H9 (cell line): ENCODE measurements around the gene RAVER1. TPM values are rescaled to one million over a fixed set of nuclear protein-coding genes. Genes with fewer than 3 reads are reported as not detected.

Experiments used
- DNase-seq: peaks from one replicate; pipeline ENCODE4 v3.0.0-alpha.2; 2017
- H2AFZ ChIP-seq: one replicate; pipeline ENCODE4 v1.6.1; 2013; ENCODE audit warnings: mild to moderate bottlenecking, low read length, control low read depth, moderate library complexity
- H2AK5ac ChIP-seq: 2 replicates; pipeline ENCODE4 v1.6.1; 2013; ENCODE audit warnings: low read length, control low read depth, mixed read lengths; ENCODE audit not compliant: insufficient read length
- H2BK120ac ChIP-seq: one replicate; pipeline ENCODE4 v1.6.1; 2013; ENCODE audit warnings: low read depth, mild to moderate bottlenecking, low read length, control low read depth, inconsistent platforms; ENCODE audit not compliant: poor library complexity, severe bottlenecking
- H2BK12ac ChIP-seq: 2 replicates; pipeline ENCODE4 v1.6.1; 2013; ENCODE audit warnings: low read length, control low read depth, mixed read lengths, low read depth; ENCODE audit not compliant: insufficient read length
- H2BK15ac ChIP-seq: 2 replicates; pipeline ENCODE4 v1.6.1; 2013; ENCODE audit warnings: low read depth, low read length, control low read depth
- H2BK20ac ChIP-seq: one replicate; pipeline ENCODE4 v1.6.1; 2013; ENCODE audit warnings: low read depth, mild to moderate bottlenecking, low read length, control low read depth, inconsistent platforms; ENCODE audit not compliant: poor library complexity, severe bottlenecking
- H2BK5ac ChIP-seq: 2 replicates; pipeline ENCODE4 v1.6.1; 2013; ENCODE audit warnings: low read length, control low read depth, mixed read lengths; ENCODE audit not compliant: insufficient read length
- H3K14ac ChIP-seq: 2 replicates; pipeline ENCODE4 v1.6.1; 2013; ENCODE audit warnings: low read length, control low read depth; ENCODE audit not compliant: insufficient read depth
- H3K18ac ChIP-seq: 2 replicates; pipeline ENCODE4 v1.6.1; 2013; ENCODE audit warnings: low read depth, mild to moderate bottlenecking, mixed read lengths, low read length, control low read depth; ENCODE audit not compliant: insufficient read length
- H3K23ac ChIP-seq: 2 replicates; pipeline ENCODE4 v1.6.1; 2013; ENCODE audit warnings: low read length, control low read depth, mixed read lengths, low read depth; ENCODE audit not compliant: insufficient read length
- H3K23me2 ChIP-seq: 2 replicates; pipeline ENCODE4 v1.6.1; 2013; ENCODE audit warnings: low read depth, mild to moderate bottlenecking, mixed read lengths, low read length, control low read depth; ENCODE audit not compliant: insufficient read length, poor library complexity, severe bottlenecking
- H3K27ac ChIP-seq: 2 replicates; pipeline ENCODE4 v1.5.1; 2013; ENCODE audit warnings: low read length, control low read depth, mixed read lengths, low read depth; ENCODE audit not compliant: insufficient read length
- H3K27me3 ChIP-seq: 2 replicates; pipeline ENCODE4 v1.6.1; 2013; ENCODE audit warnings: low read length, control low read depth, inconsistent platforms; ENCODE audit not compliant: insufficient read depth
- H3K4ac ChIP-seq: 2 replicates; pipeline ENCODE4 v1.6.1; 2013; ENCODE audit warnings: low read depth, mild to moderate bottlenecking, control low read depth, inconsistent platforms, low read length, moderate library complexity
- H3K4me1 ChIP-seq: 2 replicates; pipeline ENCODE4 v1.6.1; 2013; ENCODE audit warnings: low read length, control low read depth, inconsistent platforms; ENCODE audit not compliant: insufficient read depth
- H3K4me2 ChIP-seq: 2 replicates; pipeline ENCODE4 v1.6.1; 2013; ENCODE audit warnings: low read length, control low read depth, mixed read lengths; ENCODE audit not compliant: insufficient read length, insufficient read depth
- H3K56ac ChIP-seq: 2 replicates; pipeline ENCODE4 v1.6.1; 2013; ENCODE audit warnings: low read depth, mild to moderate bottlenecking, mixed read lengths, low read length, control low read depth; ENCODE audit not compliant: insufficient read length
- H3K79me1 ChIP-seq: 2 replicates; pipeline ENCODE4 v1.6.1; 2013; ENCODE audit warnings: low read depth, mild to moderate bottlenecking, moderate library complexity, low read length, control low read depth, inconsistent platforms; ENCODE audit not compliant: insufficient read depth, poor library complexity, severe bottlenecking
- H3K79me2 ChIP-seq: 2 replicates; pipeline ENCODE4 v1.6.1; 2013; ENCODE audit warnings: low read length, control low read depth, inconsistent platforms; ENCODE audit not compliant: insufficient read depth
- H3K9ac ChIP-seq: 2 replicates; pipeline ENCODE4 v1.6.1; 2013; ENCODE audit warnings: low read length, control low read depth, mixed read lengths; ENCODE audit not compliant: insufficient read length; ENCODE audit errors: extremely low read depth
- H3K9me3 ChIP-seq: one replicate; pipeline ENCODE4 v1.6.1; 2013; ENCODE audit warnings: low read depth, low read length, inconsistent platforms; ENCODE audit not compliant: control insufficient read depth
- H3T11ph ChIP-seq: one replicate; pipeline ENCODE4 v1.6.1; 2013; ENCODE audit warnings: mild to moderate bottlenecking, low read length, control low read depth, inconsistent platforms
- H4K20me1 ChIP-seq: one replicate; pipeline ENCODE4 v1.6.1; 2013; ENCODE audit not compliant: control insufficient read depth, insufficient read length, insufficient read depth
- H4K5ac ChIP-seq: 2 replicates; pipeline ENCODE4 v1.6.1; 2013; ENCODE audit warnings: low read depth, mild to moderate bottlenecking, mixed read lengths, low read length, control low read depth; ENCODE audit not compliant: insufficient read length
- H4K8ac ChIP-seq: replicated peaks from 2 replicates; pipeline ENCODE4 v1.6.1; 2013; ENCODE audit warnings: low read length, control low read depth, mixed read lengths, low read depth; ENCODE audit not compliant: insufficient read length
- H4K91ac ChIP-seq: 2 replicates; pipeline ENCODE4 v1.6.1; 2013; ENCODE audit warnings: low read depth, mild to moderate bottlenecking, moderate library complexity, mixed read lengths, low read length, control low read depth; ENCODE audit not compliant: insufficient read length
- H3K27ac Mint-ChIP-seq, 3 experiments: 2 replicates in 2 of 3; 3 replicates in 1 of 3; pipeline ENCODE4 v1.8.0; 2020 to 2021; ENCODE audit warnings: mixed read lengths in 3 of 3, mild to moderate bottlenecking in 1 of 3, moderate library complexity in 1 of 3
- H3K27me3 Mint-ChIP-seq: 2 replicates; pipeline ENCODE4 v1.8.0; 2021; ENCODE audit warnings: low read depth, mild to moderate bottlenecking, moderate library complexity, mixed read lengths
- H3K36me3 Mint-ChIP-seq, 3 experiments: 2 replicates in 2 of 3; 3 replicates in 1 of 3; pipeline ENCODE4 v1.8.0; 2020 to 2021; ENCODE audit warnings: low read depth in 3 of 3, mixed read lengths in 3 of 3; ENCODE audit not compliant: insufficient read depth in 1 of 3
- H3K4me1 Mint-ChIP-seq, 2 experiments: 2 replicates each; pipeline ENCODE4 v1.8.0; 2020; ENCODE audit warnings: mixed read lengths in 2 of 2
- H3K4me3 Mint-ChIP-seq, 2 experiments: 2 replicates in 1 of 2; 3 replicates in 1 of 2; pipeline ENCODE4 v1.8.0; 2020 to 2021; ENCODE audit warnings: mild to moderate bottlenecking in 2 of 2, mixed read lengths in 2 of 2, moderate library complexity in 1 of 2
- H3K9me3 Mint-ChIP-seq, 2 experiments: 2 replicates in 1 of 2; 3 replicates in 1 of 2; pipeline ENCODE4 v1.8.0; 2020; ENCODE audit warnings: mild to moderate bottlenecking in 2 of 2, mixed read lengths in 2 of 2, moderate library complexity in 1 of 2
- WGBS: extraction: QIAGEN DNeasy Blood & Tissue Kit; methylation state at CpG from one replicate; pipeline ENCODE4 v1.1.7; 2013; ENCODE audit warnings: missing lambda C conversion rate, low lambda C conversion rate, mixed read lengths; ENCODE audit not compliant: insufficient read length; ENCODE audit errors: extremely low coverage; 5-methylcytosine and 5-hydroxymethylcytosine counted together
- total RNA-seq: library from RNA; stranded (reverse); gene quantifications from 2 replicates; pipeline ENCODE4 v1.2.1, GENCODE V29; 2021
- TF ChIP-seq, protein P1 (sequence below): fragments of 200-600 bp; sonication (generic); conservative IDR thresholded peaks from 3 replicates; pipeline ENCODE4 v1.8.0; 2021; ENCODE audit warnings: antibody characterized with exemption, mild to moderate bottlenecking

Gene RAVER1
- total RNA-seq, 1 experiment from 2014 or later, result 74.7 TPM

GRCh38 chr19:10372690-10373089 lies 39.4 kb upstream of the RAVER1 start:
- no peak overlapping the region for H3K23ac ChIP-seq
- H3K14ac ChIP-seq, result no peak overlapping the region
- H3K4me1 ChIP-seq, result no peaks in the 10 kb centered on the region
- no peaks in the 10 kb centered on the region for H3K27me3 Mint-ChIP-seq
- no peak overlapping the region for H4K91ac ChIP-seq
- no peaks in the 10 kb centered on the region for H3K4me1 Mint-ChIP-seq
- H3T11ph ChIP-seq, result no peak overlapping the region
- no peak overlapping the region for H2BK5ac ChIP-seq
- H3K27ac ChIP-seq, result no peak overlapping the region
- no peak overlapping the region for H4K5ac ChIP-seq
- no peaks in the 10 kb centered on the region for H3K23me2 ChIP-seq
- no peaks in the 10 kb centered on the region for H3K79me2 ChIP-seq
- no peaks in the 10 kb centered on the region for H3K27me3 ChIP-seq
- H3K4ac ChIP-seq, result no peak overlapping the region
- TF ChIP-seq, protein P1, sequence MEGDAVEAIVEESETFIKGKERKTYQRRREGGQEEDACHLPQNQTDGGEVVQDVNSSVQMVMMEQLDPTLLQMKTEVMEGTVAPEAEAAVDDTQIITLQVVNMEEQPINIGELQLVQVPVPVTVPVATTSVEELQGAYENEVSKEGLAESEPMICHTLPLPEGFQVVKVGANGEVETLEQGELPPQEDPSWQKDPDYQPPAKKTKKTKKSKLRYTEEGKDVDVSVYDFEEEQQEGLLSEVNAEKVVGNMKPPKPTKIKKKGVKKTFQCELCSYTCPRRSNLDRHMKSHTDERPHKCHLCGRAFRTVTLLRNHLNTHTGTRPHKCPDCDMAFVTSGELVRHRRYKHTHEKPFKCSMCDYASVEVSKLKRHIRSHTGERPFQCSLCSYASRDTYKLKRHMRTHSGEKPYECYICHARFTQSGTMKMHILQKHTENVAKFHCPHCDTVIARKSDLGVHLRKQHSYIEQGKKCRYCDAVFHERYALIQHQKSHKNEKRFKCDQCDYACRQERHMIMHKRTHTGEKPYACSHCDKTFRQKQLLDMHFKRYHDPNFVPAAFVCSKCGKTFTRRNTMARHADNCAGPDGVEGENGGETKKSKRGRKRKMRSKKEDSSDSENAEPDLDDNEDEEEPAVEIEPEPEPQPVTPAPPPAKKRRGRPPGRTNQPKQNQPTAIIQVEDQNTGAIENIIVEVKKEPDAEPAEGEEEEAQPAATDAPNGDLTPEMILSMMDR, result no peak
- no peak overlapping the region for H2BK12ac ChIP-seq
- peaks cover 21 to 36% (median 36%) of the 10 kb centered on the region in 3 experiments for H3K36me3 Mint-ChIP-seq
- no peak overlapping the region for H2AK5ac ChIP-seq
- no CpG with 5 or more reads among the region's 3 CpGs for whole genome bisulfite sequencing
- no peak overlapping the region for H3K27ac Mint-ChIP-seq
- no peak overlapping the region for H3K18ac ChIP-seq
- DNase-seq, result no peak
- H2BK120ac ChIP-seq, result no peak overlapping the region
- no peak overlapping the region for H3K56ac ChIP-seq
- no peaks in the 10 kb centered on the region for H3K9me3 Mint-ChIP-seq
- no peaks in the 10 kb centered on the region for H3K9me3 ChIP-seq
- H3K4me2 ChIP-seq, result no peak overlapping the region
- H2BK15ac ChIP-seq, result no peak overlapping the region
- H3K9ac ChIP-seq, result no peak overlapping the region
- no peaks in the 10 kb centered on the region for H3K79me1 ChIP-seq
- no peak overlapping the region for H3K4me3 Mint-ChIP-seq
- H2BK20ac ChIP-seq, result no peak overlapping the region
- no peak overlapping the region for H2AFZ ChIP-seq
- no peaks in the 10 kb centered on the region for H4K20me1 ChIP-seq
- no peak overlapping the region for H4K8ac ChIP-seq
